HEK293 (cell line): ENCODE data around the gene RTN1.

Experiments used
- CTCF ChIA-PET: fragments of 350-600 bp; formaldehyde crosslinking; extraction: SDS; loops from one replicate; lab custom pipeline; 2021; ENCODE audit warnings: antibody characterized with exemption; lab: Yijun Ruan, JAX
- POLR2A ChIA-PET: fragments of 300-600 bp; formaldehyde crosslinking; extraction: SDS; loops from one replicate; lab custom pipeline; 2020; ENCODE audit warnings: antibody characterized with exemption, inconsistent platforms; lab: Yijun Ruan, JAX
- H3K27ac ChIP-seq: fragments of 200-500 bp; sonication (Bioruptor generic); 2 replicates; pipeline ENCODE4 v1.5.1; 2014; ENCODE audit warnings: low read depth, low read length, control low read depth, inconsistent platforms; ENCODE audit errors: extremely low read depth
- H3K36me3 ChIP-seq, 2 experiments: fragments of 200-500 bp in 1 of 2; sonication (Bioruptor generic) in 1 of 2; 1 replicate in 1 of 2; 2 replicates in 1 of 2; pipeline ENCODE4 v1.5.1; 2014 to 2017; ENCODE audit warnings: inconsistent platforms in 2 of 2, low read length in 2 of 2; ENCODE audit not compliant: control insufficient read depth in 2 of 2, insufficient read depth in 1 of 2
- H3K4me1 ChIP-seq: fragments of 200-500 bp; sonication (Bioruptor generic); 2 replicates; pipeline ENCODE4 v1.5.1; 2014; ENCODE audit warnings: mild to moderate bottlenecking, low read length, inconsistent platforms; ENCODE audit not compliant: control insufficient read depth, insufficient read depth
- H3K4me3 ChIP-seq: 2 replicates; pipeline ENCODE4 v1.5.1; 2011; ENCODE audit warnings: low read depth, mild to moderate bottlenecking, control low read depth, low read length, moderate library complexity
- H3K9me3 ChIP-seq: fragments of 200-500 bp; sonication (Bioruptor generic); 2 replicates; pipeline ENCODE4 v1.5.1; 2014; ENCODE audit warnings: low read depth, low read length, inconsistent platforms; ENCODE audit not compliant: control insufficient read depth, insufficient read depth
- ATF2 ChIP-seq: fragments of 450-650 bp; formaldehyde crosslinking; IDR thresholded peaks from 2 replicates; pipeline ENCODE4 v1.5.1; 2016; ENCODE audit warnings: missing biosample characterization, missing genetic modification characterization, low read depth
- BCL6B ChIP-seq: fragments of 450-650 bp; formaldehyde crosslinking; IDR thresholded peaks from 2 replicates; pipeline ENCODE4 v1.5.1; 2017; ENCODE audit warnings: missing biosample characterization, missing genetic modification characterization
- CTCF ChIP-seq: fragments of 450-650 bp; formaldehyde crosslinking; IDR thresholded peaks from 2 replicates; pipeline ENCODE4 v1.5.1; 2016; ENCODE audit warnings: missing biosample characterization, missing genetic modification characterization
- IKZF3 ChIP-seq: fragments of 450-650 bp; IDR thresholded peaks from 2 replicates; pipeline ENCODE4 v1.5.0; 2018; ENCODE audit warnings: missing biosample characterization, mild to moderate bottlenecking, missing genetic modification characterization, moderate library complexity
- PRDM1 ChIP-seq: fragments of 450-650 bp; formaldehyde crosslinking; IDR thresholded peaks from 2 replicates; pipeline ENCODE4; 2016; ENCODE audit warnings: missing biosample characterization, missing genetic modification characterization
- PRDM2 ChIP-seq: fragments of 450-650 bp; formaldehyde crosslinking; IDR thresholded peaks from 2 replicates; pipeline ENCODE4 v1.5.1; 2016; ENCODE audit warnings: missing biosample characterization, missing genetic modification characterization, borderline replicate concordance
- SCRT2 ChIP-seq: fragments of 450-650 bp; formaldehyde crosslinking; IDR thresholded peaks from 2 replicates; pipeline ENCODE4 v1.5.1; 2016; ENCODE audit warnings: missing biosample characterization, missing genetic modification characterization
- SP7 ChIP-seq: fragments of 450-650 bp; formaldehyde crosslinking; IDR thresholded peaks from 2 replicates; pipeline ENCODE4 v1.5.1; 2016; ENCODE audit warnings: missing biosample characterization, missing genetic modification characterization
- TCF7L2 ChIP-seq: IDR thresholded peaks from 2 replicates; pipeline ENCODE4 v1.6.1; 2011; ENCODE audit warnings: low read depth, mild to moderate bottlenecking, inconsistent platforms, low read length, moderate library complexity, borderline replicate concordance
- ZBTB7A ChIP-seq: fragments of 450-650 bp; formaldehyde crosslinking; IDR thresholded peaks from 2 replicates; pipeline ENCODE4 v1.5.1; 2016; ENCODE audit warnings: low read depth, missing biosample characterization, missing genetic modification characterization
- ZFP3 ChIP-seq: fragments of 450-650 bp; formaldehyde crosslinking; IDR thresholded peaks from 2 replicates; pipeline ENCODE4 v1.5.1; 2016; ENCODE audit warnings: low read depth, missing biosample characterization, missing genetic modification characterization
- ZNF112 ChIP-seq: fragments of 450-650 bp; formaldehyde crosslinking; IDR thresholded peaks from 2 replicates; pipeline ENCODE4 v1.5.0; 2017; ENCODE audit warnings: missing biosample characterization, missing genetic modification characterization
- ZNF148 ChIP-seq: fragments of 450-650 bp; formaldehyde crosslinking; IDR thresholded peaks from 2 replicates; pipeline ENCODE4 v1.5.0; 2017; ENCODE audit warnings: missing biosample characterization, missing genetic modification characterization, borderline replicate concordance
- ZNF24 ChIP-seq: fragments of 450-650 bp; formaldehyde crosslinking; IDR thresholded peaks from 2 replicates; pipeline ENCODE4 v1.5.1; 2016; ENCODE audit warnings: missing biosample characterization, missing genetic modification characterization
- ZNF510 ChIP-seq: fragments of 450-650 bp; formaldehyde crosslinking; IDR thresholded peaks from 2 replicates; pipeline ENCODE4 v1.5.1; 2018; ENCODE audit warnings: mild to moderate bottlenecking, missing genetic modification characterization, missing biosample characterization; ENCODE audit not compliant: insufficient replicate concordance
- ZNF548 ChIP-seq: fragments of 450-650 bp; formaldehyde crosslinking; IDR thresholded peaks from 2 replicates; pipeline ENCODE4 v1.5.1; 2016; ENCODE audit warnings: missing biosample characterization, missing genetic modification characterization
- ZNF677 ChIP-seq: fragments of 450-650 bp; IDR thresholded peaks from 2 replicates; pipeline ENCODE4 v1.5.0; 2018; ENCODE audit warnings: missing biosample characterization, mild to moderate bottlenecking, missing genetic modification characterization, moderate library complexity

RTN1 gene

GRCh38 chr14:59664741-59665140 lies 205.8 kb downstream of the RTN1 start:
- H3K4me3 ChIP-seq: no peak overlapping the region
- no peaks in the 10 kb centered on the region for H3K4me1 ChIP-seq
- no peak overlapping the region for H3K27ac ChIP-seq
- no peaks in the 10 kb centered on the region for H3K36me3 ChIP-seq
- POLR2A ChIA-PET: no interaction called here
- CTCF ChIA-PET: no interaction called here
- TF ChIP-seq SCRT2 (tag by site-specific recombination) (peak; percentile 26; the same call in 1 of the 2 replicates), TCF7L2 (no peak), ZNF24 (tag by site-specific recombination) (0 out of 2 replicates have a peak, but pooled peaks have one; percentile 37), SP7 (tag by site-specific recombination) (peak; percentile 90), BCL6B (no peak)
- H3K9me3 ChIP-seq: no peaks in the 10 kb centered on the region

GRCh38 chr14:59657769-59658168 lies 212.8 kb downstream of the RTN1 start:
- TF ChIP-seq PRDM1 (no peak), IKZF3 (no peak)
- Histone ChIP-seq H3K9me3 (no peaks in the 10 kb centered on the region), H3K4me1 (no peaks in the 10 kb centered on the region), H3K36me3 (no peaks in the 10 kb centered on the region), H3K27ac (no peak overlapping the region), H3K4me3 (no peak overlapping the region)
- ChIA-PET POLR2A (no interaction called here), CTCF (no interaction called here)

GRCh38 chr14:59656473-59656872 lies 214.1 kb downstream of the RTN1 start:
- no peaks in the 10 kb centered on the region for H3K9me3 ChIP-seq
- no peaks in the 10 kb centered on the region for H3K36me3 ChIP-seq
- H3K27ac ChIP-seq: no peak overlapping the region
- CTCF ChIA-PET: interaction anchor here (0.6 kb wide), 1 partner anchor 66 kb away, joined by 3 read pairs; no protein-coding TSS in a partner anchor
- POLR2A ChIA-PET: no interaction called here
- no peak for TF ChIP-seq ZBTB7A (tag by site-specific recombination)
- TF ChIP-seq PRDM2 (tag by site-specific recombination): no peak
- no peak for TF ChIP-seq ZNF112 (tag by site-specific recombination)
- no peak for TF ChIP-seq ZNF677 (tag by site-specific recombination)
- TF ChIP-seq ZNF548 (tag by site-specific recombination): no peak
- no peak for TF ChIP-seq ZNF148
- no peak for TF ChIP-seq ATF2 (tag by site-specific recombination)
- TF ChIP-seq ZNF510 (tag by site-specific recombination): no peak
- TF ChIP-seq CTCF (tag by site-specific recombination): no peak
- no peak for TF ChIP-seq ZFP3
- no peak overlapping the region for H3K4me3 ChIP-seq
- no peaks in the 10 kb centered on the region for H3K4me1 ChIP-seq
